NCI-H146 (cell line): ENCODE data around the gene LSR.
"Not testable (repeated sequence)": the region's sequence is repeated elsewhere in the genome, so short reads cannot be mapped to it uniquely, and the experiment has no call there.

Source experiments
- DNase-seq: peaks from one replicate; lab custom pipeline; 2025; lab: John Stamatoyannopoulos, UW

The LSR gene

DNA sequence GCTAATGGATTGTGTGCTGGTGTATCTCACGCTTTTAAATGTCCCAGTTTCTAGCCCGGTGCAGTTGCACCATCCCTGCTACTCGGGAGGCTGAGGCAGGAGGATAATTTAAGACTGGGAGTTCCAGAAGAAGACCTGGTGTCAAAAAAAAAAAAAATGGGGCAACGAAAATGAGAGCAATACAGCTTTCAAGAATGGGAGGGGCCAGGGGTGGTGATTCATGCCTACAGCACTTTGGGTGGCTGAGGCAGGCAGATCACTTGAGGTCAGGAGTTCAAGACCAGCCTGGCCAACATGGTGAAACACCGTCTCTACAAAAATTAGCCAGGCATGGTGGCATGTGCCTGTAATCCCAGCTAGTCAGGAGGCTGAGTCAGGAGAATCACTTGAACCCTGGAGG, 37.3 kb downstream of the LSR start:
- not testable (repeated sequence) for DNase-seq

DNA sequence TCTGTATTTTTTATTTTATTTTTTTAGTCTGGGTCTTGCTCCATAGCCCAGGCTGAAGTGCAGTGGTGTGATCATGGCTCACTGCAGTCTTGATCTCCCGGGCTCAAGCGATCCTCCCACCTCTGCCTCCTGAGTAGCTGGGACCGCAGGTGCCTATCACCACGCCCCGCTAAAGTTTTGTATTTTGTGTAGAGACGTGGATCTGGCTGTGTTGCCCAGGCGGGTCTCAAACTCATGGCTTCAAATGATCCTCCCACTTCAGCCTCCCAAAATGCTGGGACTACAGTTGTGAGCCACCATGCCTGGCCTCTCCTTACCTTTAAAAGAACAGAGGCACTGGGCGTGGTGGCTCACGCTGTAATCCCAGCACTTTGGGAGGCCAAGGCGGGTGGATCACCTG, 38.9 kb downstream of the LSR start:
- no peak for DNase-seq

DNA sequence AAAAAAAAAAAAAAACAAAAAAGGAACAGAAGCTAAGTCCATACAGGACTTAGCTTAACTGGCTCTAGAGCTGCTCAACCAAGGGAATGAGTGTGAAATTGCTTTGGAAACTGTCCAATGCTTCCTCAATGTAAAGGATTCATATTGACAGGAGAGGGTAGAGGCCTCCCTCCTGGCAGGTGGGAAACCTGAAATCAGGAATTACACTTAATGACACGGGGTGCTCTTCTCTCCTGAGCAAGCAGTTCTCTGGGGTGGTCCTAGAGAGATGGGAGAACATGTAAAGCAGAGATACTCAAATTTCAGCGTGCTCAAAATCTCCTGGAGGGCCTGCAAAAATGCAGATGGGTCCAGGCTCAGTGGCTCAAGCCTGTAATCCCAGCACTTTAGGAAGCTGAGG, 39.5 kb downstream of the LSR start:
- no peak for DNase-seq

DNA sequence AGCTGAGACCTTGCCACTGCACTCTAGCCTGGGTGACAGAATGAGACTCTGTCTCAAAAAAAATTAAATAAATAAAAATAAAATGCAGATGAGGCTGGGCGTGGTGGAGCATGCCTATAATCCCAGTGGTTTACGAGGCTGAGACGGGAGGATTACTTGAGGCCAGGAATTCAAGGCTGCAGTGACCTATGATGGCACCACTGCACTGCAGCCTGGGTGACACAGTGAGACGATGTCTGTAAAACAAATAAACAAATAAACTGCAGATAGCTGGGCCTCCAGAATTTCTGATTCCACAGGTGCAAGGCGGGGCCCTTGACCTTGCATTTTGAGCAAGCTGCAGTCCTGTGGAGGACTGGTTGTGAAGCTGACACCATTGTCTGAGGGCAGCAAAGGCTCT, 40.1 kb downstream of the LSR start:
- DNase-seq = no peak

DNA sequence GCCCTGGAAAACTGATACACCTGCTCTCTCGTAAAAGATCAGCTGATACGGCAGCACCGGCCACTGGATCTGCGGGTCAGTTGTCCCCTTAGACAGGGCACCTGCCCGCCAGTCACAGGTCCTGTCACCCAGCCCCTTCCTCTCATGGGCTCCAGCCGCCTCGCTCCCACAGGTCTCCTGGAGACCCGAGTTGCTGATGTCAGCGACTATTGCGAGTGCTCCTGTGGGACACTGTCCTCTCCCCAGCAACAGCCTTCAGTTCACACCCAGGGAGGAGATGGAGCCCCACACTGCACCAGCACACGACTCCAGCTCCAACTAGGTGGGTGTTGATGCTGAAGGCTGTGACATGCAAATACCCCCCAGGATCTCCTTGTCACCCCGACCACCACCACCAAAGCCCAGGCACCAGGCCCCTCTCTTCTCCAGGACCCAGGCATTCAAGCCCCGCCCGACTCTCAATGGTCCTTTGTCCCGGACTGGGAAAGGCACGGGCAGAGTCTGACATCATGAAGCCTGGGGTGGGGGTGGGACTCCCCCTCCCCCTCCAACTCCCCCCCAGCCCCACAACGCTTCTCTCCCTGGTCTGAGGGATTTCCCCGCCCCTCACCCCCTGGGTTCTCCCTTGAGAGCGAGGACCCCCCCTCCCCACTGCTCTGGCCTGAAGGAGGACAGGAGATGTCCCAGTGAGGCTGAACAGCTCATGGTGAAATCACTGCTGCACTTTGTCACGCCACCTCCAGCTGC, 41.8 kb downstream of the LSR start:
- DNase-seq = no peak

DNA sequence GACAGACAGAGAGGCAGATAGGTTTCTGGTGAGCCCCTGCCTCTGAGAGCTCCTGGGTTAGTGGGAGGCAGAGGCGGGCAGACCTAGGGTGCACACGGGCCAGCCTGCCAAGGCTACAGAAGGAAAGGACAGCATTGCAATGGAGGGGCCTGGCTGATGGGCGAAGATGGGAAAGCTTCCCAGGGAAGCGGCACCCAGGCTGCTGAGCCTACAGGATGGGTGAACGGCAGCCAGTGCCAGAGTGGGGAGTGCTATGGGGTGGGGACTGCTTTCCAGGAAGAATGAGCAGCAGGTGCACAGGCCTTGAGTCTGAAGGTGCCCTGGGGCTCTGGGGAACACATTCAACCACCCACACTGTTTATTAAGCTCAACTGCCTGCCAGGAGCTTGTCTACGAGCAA, 42.5 kb downstream of the LSR start:
- peak; percentile 62 for DNase-seq

DNA sequence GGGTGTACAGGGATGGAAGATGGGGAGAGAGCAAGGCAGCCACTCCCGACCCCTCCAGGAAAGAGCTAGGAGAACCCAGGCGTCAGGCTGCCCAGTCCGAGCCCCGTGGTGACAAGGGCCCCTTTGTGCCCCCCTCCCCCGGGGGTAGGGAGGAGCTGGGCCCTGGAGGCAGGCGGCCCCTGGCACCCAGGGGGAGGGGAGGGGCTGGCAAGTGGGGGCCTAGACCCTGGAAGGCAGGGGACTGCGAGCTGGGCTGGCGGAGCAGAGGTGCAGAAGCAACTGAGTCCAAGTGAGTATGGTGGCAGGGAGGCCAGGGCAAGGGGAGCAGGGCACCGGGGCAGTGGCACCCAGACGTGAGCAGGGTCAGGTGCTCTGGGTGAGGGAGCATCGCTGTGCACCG, 43.1 kb downstream of the LSR start, which contains the start of gene MAG:
TSS of gene MAG (plus strand) at position 246 of the 400 bp plus-strand sequence. CDS start 3,248 bp downstream, outside the sequence.
- no peak for DNase-seq

DNA sequence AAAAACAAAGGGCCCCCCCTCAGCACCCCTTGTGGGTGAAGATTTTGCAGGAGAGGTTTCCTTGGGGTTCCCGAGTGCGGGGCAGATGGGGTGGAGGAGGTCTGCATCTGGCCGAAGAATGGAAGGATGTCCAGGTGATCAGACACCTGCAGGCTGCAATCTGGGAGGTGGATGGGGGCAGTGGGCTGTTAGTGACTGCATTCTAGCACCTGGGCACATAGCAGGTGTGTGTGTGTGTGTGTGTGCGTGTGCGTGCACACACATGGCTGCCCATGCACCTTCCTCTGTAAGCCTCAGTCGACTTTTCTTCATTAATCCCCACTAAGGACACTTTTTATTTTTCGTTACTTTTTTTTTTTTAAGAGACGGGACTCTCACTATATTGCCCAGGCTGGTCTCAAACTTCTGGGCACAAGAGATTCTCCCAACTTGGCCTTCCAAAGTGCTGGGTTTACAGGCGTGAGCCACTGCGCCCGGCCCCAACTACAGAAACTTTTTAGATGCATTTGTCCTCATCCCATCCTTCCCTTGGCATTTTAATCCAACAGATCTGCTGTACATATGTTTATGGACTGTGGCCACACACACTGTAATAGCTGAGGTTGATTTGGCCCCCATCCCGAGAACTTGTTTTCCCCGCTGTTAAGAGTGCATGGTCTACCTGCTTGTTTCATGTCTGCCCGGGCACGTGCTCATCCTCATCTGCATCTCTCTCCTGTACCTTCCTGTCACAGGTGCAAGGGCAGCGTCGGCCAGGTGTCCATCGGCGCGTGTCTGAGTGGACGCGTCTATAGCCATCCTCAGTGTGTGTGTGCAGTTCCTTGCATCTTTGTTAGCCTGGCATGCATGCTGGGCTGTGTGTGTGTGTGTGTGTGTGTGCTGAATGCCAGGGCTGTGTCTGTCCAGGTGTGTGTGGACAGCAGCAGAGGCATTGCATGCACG, 43.9 kb downstream of the LSR start:
- DNase-seq = peak; percentile 58

DNA sequence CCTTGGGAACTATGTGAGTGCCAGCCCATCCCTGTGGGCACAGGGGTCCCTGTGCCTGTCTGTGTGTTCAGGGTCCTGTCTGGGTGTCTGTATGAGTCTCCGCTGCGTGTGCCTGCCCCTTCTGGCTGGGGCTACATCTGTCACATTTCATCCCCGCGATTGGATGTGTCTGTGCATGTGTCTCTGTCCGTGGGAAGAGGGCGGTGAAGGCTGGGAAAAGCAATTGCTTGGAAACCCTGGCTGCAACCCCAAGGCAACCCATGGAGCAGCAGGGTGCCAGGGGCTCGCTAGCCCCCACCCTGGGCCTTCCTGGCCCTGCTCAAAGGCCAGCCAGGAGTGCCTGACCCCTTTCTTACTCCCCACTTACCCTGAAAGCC, 44.5 kb downstream of the LSR start:
- DNase-seq = no peak

DNA sequence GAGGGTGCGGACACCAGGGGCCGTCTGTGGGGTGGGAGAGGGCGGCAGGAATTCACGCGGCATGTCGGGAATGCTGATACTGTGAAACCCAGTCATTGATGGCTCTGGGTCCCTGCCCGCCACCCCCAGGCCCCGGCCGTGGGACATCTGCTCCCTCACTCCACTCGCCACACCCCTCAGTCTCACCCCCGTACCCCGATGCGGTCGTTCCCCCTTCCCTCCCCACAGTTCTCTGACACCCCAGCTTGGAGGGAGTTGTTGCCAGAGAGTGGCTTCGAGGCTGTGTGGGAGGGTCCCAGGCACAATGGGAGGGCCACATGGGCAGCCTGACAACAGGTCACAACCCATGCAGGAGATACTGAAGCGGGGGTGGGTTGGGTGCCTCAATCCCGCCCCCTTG, 45.0 kb downstream of the LSR start:
- DNase-seq = no peak

DNA sequence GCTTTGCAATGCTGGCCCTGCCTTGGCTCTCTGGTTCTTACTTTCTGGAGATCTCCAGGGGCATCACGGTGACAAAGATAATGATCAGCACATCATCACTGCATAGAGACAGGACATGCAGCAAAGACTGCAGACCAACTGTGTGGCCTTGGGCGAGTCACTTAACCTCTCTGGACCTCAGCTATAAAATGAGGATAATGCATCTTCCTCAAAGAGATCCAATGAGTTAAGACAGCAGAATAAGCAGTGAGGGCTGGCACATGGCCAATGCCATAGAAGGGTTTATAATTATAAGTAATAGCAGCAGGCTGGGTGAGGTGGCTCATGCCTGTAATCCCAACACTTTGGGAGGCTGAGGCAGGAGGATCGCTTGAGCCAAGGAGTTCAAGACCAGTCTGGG, 45.5 kb downstream of the LSR start:
- no peak for DNase-seq

DNA sequence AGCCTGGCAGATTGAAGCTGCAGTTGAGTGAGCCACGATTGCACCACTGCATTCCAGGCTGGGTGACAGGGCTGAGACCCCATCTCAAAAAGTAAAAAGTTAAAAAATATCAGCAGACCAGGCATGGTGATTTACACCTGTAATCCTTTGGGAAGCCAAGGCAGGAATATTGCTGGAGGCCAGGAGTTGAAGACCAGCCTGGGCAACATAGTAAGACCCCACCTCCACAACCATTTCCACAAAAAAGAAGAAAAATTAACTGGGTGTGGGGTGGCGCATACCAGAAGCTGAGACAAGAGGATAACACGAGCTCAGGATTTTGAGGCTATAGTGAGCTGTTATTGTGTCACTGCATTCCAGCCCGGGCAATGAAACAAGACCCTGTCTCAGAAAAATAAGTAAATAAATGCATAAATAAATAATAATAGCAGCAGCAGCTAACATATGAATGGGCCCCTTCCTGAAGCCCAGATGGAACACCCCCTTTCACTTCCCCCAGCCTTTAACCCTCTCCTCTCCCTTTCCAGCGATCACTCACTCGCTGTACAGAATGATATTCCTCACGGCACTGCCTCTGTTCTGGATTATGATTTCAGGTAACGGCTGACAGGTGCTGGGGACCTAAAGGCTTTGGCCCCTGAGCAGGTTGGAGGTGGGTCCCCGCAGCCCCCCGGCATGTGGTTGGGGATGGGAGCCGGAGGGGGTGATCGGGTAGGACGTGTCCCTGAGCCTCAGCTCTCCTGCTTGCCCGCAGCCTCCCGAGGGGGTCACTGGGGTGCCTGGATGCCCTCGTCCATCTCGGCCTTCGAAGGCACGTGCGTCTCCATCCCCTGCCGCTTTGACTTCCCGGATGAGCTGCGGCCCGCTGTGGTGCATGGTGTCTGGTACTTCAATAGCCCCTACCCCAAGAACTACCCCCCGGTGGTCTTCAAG, 46.3 kb downstream of the LSR start:
- DNase-seq = no peak

DNA sequence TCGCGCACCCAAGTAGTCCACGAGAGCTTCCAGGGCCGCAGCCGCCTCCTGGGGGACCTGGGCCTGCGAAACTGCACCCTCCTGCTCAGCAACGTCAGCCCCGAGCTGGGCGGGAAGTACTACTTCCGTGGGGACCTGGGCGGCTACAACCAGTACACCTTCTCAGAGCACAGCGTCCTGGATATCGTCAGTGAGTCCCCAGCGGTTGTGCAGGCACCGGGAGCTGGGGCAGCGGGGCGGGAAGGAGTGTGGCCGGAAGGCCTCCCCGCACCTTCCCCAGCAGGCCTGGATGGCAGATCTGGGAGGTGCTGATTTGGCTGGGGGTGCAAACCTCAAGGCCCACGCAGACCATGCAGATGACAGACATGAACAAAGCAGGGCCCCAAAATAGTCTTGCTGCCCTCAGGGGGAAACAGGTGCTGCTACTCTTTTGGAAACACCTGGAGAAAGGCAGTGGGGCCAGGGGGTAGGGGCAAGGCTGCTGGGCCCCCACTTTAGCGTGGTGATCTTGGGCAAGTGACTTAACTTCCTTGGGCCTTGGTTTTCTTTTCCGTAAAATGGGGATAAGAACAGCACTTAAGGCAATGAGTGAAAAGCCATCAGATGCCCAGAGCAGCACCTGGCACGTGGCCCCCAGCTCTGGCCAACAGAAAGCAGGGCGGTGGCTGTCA, 47.1 kb downstream of the LSR start:
- no peak for DNase-seq

DNA sequence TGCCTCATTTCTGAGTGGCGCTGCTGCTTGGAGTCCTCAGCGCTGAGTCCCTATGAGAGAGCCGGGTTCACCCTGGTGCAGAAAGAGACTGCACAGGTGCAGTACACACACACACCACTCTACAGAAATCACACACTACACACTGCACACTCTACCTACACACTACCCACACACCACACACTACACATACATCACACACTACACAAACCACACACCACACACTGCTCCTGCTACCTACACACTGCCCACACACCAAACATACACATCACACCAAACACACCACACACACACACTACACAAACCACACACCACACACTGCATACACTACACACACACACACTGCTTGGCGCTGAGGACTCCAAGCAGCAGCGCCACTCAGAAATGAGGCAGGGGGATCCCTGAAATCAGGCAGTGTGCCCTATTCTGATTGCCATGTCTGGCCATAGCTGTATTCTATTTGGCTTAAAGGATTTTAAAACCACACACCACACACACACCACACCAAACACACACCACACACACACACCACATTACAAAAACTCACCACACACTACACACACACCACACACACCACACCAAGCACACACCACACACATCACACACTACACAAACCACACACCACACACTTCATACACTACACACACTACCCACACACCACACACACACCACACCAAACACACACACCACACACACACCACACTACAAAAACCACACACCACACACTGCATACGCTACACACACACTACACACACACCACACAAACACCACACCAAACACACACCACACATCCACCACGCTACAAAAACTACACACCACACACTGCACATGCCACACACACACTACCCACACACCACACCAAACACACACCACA, 48.1 kb downstream of the LSR start:
- no peak for DNase-seq

DNA sequence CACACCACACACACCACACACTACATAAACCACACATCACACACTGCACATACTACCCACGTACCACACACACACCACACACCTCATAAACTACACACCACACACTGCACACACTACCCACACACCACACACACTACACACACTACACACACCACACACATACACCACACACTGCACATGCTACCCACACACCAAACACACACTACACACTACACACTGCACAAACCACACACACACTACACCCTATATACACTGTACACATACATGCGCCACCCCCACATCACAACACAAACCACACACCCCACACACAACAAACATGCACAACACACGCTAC, 48.7 kb downstream of the LSR start:
- DNase-seq = no peak

DNA sequence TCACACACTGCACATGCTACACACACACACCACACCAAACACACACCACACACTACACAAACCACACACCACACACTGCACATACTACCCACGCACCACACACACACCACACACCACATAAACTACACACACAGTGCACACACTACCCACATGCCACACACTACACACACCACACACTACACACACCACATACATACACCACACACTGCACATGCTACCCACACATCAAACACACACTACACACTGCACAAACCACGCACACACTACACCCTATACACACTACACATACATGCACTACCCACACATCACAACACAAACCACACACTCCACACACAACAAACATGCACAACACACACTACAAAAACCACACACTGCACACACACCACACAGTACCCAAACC, 49.1 kb downstream of the LSR start:
- no peak for DNase-seq

DNA sequence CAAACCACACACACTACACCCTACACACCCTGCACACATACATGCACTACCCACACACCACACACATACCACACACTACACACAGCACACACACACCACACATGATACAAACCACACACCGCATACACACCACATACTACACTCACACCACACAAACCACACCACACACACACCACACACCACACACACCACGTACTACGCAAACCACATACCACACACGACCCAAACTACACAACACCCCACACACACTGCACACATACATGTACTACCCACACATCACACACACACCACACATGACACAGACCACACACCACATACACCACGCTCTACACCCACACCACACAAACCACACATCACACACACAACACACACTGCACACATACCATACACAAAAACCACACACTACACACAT, 49.8 kb downstream of the LSR start:
- DNase-seq = no peak

DNA sequence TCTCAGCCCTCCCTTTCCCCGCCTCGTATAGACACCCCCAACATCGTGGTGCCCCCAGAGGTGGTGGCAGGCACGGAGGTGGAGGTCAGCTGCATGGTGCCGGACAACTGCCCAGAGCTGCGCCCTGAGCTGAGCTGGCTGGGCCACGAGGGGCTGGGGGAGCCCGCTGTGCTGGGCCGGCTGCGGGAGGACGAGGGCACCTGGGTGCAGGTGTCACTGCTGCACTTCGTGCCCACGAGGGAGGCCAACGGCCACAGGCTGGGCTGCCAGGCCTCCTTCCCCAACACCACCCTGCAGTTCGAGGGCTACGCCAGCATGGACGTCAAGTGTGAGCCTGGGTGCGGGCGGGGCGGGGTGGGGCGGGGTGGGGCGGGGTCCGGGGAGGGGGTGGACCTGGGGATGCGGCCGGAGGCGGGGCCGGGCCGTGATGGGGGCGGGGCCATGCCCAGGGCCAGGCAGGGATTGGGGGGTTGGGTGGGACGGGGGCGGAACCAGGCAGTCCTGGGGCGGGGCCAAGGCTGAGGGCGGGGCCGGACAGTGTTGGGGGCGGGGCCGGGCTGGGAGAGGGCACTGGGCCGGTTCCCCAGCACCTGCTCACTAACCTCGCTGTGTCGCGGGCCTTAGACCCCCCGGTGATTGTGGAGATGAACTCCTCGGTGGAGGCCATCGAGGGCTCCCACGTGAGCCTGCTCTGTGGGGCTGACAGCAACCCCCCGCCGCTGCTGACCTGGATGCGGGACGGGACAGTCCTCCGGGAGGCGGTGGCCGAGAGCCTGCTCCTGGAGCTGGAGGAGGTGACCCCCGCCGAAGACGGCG, 50.9 kb downstream of the LSR start:
- DNase-seq = no peak

DNA sequence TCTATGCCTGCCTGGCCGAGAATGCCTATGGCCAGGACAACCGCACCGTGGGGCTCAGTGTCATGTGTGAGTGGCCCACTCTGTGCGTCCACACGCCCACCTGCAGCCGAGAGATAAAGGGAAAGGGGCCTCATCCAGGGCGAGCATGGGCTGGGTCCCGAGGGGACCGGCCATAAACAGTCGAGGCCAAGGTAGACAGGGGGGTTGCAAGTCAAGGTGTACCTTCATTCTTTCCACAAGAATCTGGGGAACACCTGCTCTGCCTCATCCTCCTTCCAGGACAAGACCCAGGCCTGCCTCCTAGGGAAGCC, 51.5 kb downstream of the LSR start:
- DNase-seq = no peak

DNA sequence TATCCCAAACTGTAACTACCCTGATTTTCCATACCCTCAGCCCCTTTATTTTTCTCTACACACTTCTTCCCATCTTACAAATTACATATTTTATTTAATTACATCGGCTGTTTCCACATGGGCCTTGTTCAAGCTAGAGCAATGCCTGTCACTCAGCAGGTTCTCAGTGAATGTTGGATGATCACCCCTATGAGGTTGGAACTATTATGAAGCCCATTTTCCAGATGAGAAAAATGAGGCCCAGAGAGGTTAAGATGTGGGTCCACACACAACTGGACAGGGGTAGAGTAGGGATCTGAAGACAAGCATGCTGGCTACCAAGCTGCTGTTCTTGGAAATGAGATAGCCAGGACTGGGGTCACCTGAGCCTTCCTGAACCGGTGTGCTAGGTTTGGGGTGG, 53.2 kb downstream of the LSR start:
- no peak for DNase-seq
